HG03196 (cell line): ENCODE measurements around the gene FAM89B.
"Not testable (repeated sequence)": the region's sequence is repeated elsewhere in the genome, so short reads cannot be mapped to it uniquely, and the experiment has no call there.

Experiments
- ATAC-seq: cut with Tn5 transposase; IDR thresholded peaks from one replicate; pipeline ENCODE4 v1.9.1; 2021; ENCODE audit not compliant: unreplicated experiment

Gene FAM89B

GRCh38 chr11:65572356-65573051 is at the start of gene FAM89B:
FAM89B (plus strand) TSS chr11:65572538; CDS start chr11:65572670, 132 bp downstream.
- ATAC-seq = no peak

- not testable (repeated sequence) for ATAC-seq
These were observed 49.4 kb upstream of the FAM89B start for GRCh38 chr11:65522718-65523630.

- ATAC-seq = not testable (repeated sequence)
These were observed 48.7 kb upstream of the FAM89B start for GRCh38 chr11:65523631-65523968.

GRCh38 chr11:65524014-65524740 is 48.2 kb upstream of the FAM89B start:
- no peak for ATAC-seq

DNA sequence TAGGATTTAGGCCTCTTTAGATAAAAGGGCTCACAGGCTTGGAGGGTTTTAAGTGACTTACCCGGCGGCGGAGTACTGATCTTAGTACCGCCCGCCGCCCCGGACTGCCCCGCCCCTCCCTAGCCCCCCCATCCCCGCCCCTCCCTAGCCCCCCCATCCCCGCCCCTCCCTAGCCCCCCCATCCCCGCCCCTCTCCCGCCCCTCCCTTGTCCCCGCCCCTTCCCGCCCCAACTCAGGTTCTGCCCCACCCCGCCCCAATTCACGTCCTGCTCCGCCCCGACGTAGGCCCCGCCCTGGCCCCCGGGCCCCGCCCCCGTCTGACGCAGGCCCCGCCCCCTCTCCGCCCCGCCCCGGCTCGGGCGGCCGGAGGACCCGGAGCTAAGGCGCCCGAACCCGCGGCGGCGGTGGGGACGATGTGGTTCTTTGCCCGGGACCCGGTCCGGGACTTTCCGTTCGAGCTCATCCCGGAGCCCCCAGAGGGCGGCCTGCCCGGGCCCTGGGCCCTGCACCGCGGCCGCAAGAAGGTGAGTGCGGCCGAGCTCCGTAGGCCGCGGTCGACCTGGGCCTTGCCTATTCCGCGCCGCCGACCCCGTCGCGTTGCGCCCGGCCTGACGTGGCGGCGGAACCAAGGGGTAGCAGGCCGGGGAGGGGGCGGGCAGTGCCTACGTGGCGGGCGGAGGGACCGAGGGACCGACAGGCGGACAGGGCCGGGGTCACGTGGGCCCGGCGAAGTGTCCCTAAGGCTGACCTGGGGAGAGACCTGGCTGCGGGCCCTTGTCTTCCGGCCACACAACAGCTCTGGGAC is 47.4 kb upstream of the FAM89B start, which contains the start of gene SCYL1:
TSS of gene SCYL1 (plus strand) at position 343 of the 805 bp plus-strand sequence. CDS start at position 414, 71 bp downstream.
- ATAC-seq = peak; percentile 38

- no peak for ATAC-seq
These were observed 46.5 kb upstream of the FAM89B start for GRCh38 chr11:65525546-65526480.

- ATAC-seq = no peak
These were observed 45.6 kb upstream of the FAM89B start for GRCh38 chr11:65526744-65527143.

- ATAC-seq = no peak
These were observed 43.5 kb upstream of the FAM89B start for GRCh38 chr11:65528819-65529350.

DNA sequence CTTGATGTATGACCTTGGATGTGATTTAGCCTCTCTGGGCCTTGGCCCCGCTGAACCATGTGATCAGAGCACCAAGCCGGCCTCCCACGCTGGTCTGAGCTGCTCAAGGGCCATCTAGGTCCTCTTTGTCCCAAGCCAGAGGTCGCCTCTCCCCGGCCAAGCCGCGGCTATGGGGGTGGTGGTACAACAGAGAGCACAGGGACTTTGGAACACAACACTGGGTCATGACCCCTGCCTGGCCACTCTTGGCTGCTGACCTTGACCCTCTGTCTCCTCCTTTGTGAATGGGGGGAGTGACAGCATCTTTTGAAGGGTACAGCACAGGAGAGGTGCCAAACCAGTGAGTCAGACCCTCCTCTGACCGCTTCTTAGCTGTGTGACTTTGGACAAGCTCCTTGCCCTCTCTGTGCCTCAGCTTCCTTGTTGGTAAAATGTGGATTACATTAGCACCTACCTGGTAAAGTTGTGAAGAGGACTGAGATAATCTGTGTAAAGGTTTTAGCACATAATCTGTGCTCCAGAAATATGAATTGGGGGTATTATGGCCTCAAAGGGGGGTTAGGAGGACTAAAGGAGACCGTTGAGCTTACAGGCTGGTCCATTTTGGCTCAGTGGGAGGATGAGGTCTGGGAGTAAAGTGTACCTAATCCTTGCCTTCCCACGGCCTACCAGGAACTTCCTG is 42.7 kb upstream of the FAM89B start:
- ATAC-seq = no peak

GRCh38 chr11:65530157-65530496 is 42.2 kb upstream of the FAM89B start:
- ATAC-seq = no peak

DNA sequence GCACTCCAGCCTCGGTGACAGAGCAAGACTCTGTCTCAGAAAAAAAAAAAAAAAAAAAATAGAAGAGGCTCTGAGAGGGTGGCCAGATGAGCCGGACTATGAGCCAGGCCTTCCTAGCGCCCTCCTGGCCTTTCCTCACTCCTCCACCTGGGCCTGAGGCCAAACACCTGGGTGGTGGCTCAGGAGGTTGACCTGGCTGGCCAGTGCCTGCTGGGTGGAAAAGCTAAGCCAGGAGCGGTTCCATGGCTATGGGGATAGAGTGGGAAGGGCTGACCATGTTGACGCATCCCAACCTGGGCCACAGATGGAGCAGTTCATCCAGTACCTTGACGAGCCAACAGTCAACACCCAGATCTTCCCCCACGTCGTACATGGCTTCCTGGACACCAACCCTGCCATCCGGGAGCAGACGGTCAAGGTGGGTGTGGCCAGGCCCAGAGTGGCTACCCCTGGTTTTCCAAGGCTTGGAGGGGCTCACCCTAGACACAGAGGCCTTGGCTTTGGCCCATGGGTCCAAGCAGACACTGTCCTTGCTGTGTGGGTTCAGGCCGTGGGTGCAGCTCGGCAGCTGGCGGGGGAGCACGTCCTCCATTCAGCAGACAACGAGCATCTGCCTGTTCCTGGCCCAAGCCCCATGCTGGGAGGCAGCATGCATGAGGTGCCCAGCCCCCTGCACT is 39.8 kb upstream of the FAM89B start:
- no peak for ATAC-seq

DNA sequence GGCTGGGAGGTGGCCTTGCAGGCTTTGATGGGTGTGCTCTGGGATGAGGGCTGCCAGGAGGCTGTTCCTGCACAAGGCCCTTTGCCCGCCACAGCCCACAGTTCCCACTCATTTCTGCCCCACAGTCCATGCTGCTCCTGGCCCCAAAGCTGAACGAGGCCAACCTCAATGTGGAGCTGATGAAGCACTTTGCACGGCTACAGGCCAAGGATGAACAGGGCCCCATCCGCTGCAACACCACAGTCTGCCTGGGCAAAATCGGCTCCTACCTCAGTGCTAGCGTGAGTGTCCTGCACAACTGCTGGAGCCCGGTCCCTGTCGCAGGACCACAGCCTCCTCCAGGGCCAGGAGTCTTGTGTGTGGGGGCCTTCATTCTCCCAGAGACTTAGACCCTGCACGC is 37.2 kb upstream of the FAM89B start:
- ATAC-seq = no peak

- no peak for ATAC-seq
These were observed 35.7 kb upstream of the FAM89B start for GRCh38 chr11:65536412-65537295.

- no peak for ATAC-seq
These were observed 35.1 kb upstream of the FAM89B start for GRCh38 chr11:65537296-65537597.

- ATAC-seq = no peak
These were observed 34.6 kb upstream of the FAM89B start for GRCh38 chr11:65537620-65538231.

DNA sequence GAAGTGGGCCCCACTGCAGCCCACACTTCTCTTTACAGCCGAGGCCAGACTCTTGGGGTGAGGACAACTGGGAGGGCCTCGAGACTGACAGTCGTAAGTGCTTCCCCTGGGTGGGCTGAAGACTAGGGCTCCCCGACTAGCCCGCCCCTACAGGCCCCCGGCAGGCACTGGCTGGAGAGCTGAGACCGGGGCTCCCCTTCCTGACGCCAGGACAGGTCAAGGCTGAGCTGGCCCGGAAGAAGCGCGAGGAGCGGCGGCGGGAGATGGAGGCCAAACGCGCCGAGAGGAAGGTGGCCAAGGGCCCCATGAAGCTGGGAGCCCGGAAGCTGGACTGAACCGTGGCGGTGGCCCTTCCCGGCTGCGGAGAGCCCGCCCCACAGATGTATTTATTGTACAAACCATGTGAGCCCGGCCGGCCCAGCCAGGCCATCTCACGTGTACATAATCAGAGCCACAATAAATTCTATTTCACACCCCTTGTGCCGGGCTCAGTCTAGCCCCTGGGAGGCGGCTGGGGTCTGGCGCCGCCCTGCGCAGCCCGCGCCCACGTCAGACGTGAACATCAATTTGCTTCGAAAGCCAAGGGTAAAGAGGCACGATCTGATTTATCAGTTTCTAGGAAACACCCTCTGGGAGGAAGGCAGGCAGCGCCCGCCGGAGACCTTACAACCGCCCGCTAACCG is 34.0 kb upstream of the FAM89B start:
- ATAC-seq = no peak
